Hematopoietic multipotent progenitor cell treated with erythropoietin and hydrocortisone succinate and interleukin-3 and kit ligand, for 4 days (in vitro differentiated cells): ENCODE data around the gene CILP2.

ENCODE experiments used
- DNase-seq: peaks from one replicate; pipeline ENCODE4 v3.0.0-alpha.2; 2015

CILP2 gene

DNA sequence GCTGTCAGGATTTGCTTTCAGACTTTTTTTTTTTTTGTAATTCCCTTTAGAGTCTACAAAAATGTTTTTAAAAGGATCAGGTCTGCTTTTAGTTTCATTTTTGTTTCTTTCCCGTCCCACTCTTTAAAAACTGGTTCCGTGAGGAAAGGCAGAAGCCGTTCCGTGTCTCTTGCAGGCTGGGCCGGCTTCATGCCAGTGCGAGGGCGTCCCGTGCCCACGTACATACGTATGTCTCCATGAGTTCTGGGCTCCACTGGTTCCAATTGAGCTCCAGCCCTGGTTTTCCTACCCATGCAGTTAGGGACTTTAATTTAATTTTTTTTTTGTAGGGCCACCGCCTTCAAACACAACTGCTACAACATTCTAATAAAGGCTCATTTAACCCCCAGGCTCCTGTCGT is 31.5 kb upstream of the CILP2 start:
- no peak for DNase-seq

DNA sequence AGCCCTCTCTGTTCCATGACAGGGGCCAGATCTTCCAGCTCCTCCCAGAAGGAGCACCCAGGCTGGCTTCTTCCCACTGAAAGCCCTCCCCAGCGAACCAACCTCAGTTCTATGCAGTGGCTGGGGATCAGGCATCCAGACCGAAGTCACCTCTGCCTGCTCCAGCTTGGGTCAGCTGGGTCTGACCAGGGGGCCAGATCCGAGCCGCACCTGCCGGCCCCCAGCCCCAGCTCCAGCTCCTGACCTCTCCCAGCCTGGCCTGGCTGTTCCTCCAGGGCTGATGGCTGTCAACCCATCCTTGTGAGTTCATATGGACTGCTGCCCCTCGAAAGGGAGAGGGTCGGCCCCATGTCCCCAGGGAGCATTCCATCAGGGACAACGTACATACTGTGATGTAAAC is 30.7 kb upstream of the CILP2 start:
- DNase-seq, result no peak

DNA sequence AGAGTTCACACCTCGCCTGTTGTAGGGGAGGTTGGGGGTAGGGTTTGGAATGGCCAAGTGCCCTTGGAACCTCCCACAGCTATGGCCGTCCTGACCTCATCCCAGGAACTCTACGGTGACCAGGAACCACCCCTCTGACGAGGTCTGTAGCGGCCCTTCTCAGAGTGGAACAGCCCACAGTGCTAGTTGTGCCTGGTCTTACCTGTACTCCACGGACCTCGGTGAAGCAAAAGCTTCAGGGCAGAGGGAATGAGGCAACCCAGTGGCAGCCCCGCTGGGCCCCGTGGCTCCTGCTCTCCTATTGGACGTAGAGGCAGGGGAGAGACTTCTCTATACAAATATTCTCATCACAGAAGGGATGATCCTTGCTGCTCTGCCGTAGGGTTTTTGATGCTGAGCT is 29.8 kb upstream of the CILP2 start:
- no peak for DNase-seq

GRCh38 chr19:19510432-19510831 is 27.6 kb upstream of the CILP2 start:
- no peak for DNase-seq

- no peak for DNase-seq
Observed at GRCh38 chr19:19513682-19514081, 24.4 kb upstream of the CILP2 start.

GRCh38 chr19:19514215-19514657 is 23.8 kb upstream of the CILP2 start:
- peak; percentile 46 for DNase-seq

DNA sequence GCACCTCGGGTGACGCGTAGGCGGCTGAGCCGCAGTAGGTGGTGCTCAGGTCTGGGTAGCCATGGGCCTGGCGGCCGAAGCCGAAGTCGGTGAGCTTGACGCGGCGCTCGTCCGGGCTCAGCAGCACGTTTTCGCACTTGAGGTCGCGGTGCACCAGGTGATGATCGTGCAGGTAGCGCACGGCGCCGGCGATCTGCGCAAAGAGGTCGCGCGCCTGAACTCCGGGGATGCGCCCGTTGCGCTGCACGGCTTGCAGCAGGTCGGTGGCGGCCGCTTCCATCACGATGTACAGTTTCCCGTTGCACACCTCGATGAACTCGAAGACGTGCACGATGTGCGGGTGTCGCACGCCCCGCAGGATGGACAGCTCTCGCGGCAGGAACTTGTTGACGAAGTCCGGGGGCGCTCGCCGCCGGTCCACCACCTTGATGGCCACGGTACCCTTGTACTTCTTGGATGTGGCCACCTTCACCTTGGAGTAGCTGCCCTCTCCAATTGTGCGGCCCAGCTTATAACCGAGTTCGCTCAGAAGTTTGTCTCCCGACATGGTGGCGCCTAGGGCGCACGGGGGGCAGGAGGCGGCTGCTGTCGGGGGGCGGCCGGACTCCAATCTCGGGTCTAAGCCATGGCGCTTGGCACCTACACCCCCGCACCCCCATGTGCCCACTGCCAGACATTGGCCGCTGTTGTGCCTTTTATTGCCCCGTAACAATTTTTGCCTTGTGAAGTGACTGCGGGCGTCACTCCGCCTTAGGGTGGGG is 23.0 kb upstream of the CILP2 start, which contains the start of gene TSSK6:
TSS of gene TSSK6 (minus strand) at position 668 of the 761 bp plus-strand sequence. CDS start at position 547, 121 bp downstream.
- DNase-seq, result no peak

- DNase-seq, result peak; percentile 96
Observed at GRCh38 chr19:19515642-19516519, 22.2 kb upstream of the CILP2 start, which contains the start of gene NDUFA13. Gene NDUFA13, plus strand, starts transcription at chr19:19516225. Its CDS starts 14 bp downstream, at chr19:19516239.

- no peak for DNase-seq
Observed at GRCh38 chr19:19517235-19517619, 20.8 kb upstream of the CILP2 start.

GRCh38 chr19:19520989-19521388 is 17.1 kb upstream of the CILP2 start:
- DNase-seq, result no peak

- no peak for DNase-seq
Observed at GRCh38 chr19:19523177-19523576, 14.9 kb upstream of the CILP2 start.

DNA sequence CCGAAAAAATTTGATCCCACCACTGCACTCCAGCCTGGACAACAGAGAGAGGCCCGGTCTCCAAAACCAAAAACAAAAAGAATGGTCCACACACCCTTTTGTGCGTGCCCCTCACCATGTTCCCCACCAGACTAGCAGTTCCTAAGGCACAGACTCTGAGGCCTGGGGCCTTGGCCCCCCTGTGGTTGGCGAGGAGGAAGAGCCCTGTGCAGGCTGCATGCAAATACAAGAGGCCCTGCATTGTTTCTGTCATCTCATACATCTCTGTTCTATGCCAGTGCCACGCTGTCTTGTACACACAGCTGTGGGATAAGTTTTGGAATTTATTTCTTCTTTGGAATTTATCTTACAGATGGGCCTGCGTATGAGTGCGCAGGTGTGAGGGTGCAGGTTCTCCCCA is 14.0 kb upstream of the CILP2 start:
- DNase-seq, result no peak

- DNase-seq, result no peak
Observed at GRCh38 chr19:19525611-19526380, 12.3 kb upstream of the CILP2 start.

- peak; percentile 46 for DNase-seq
Observed at GRCh38 chr19:19526581-19527370, 11.3 kb upstream of the CILP2 start.

- DNase-seq, result no peak
Observed at GRCh38 chr19:19527371-19527656, 10.8 kb upstream of the CILP2 start.

- no peak for DNase-seq
Observed at GRCh38 chr19:19527674-19528625, 10.1 kb upstream of the CILP2 start.

DNA sequence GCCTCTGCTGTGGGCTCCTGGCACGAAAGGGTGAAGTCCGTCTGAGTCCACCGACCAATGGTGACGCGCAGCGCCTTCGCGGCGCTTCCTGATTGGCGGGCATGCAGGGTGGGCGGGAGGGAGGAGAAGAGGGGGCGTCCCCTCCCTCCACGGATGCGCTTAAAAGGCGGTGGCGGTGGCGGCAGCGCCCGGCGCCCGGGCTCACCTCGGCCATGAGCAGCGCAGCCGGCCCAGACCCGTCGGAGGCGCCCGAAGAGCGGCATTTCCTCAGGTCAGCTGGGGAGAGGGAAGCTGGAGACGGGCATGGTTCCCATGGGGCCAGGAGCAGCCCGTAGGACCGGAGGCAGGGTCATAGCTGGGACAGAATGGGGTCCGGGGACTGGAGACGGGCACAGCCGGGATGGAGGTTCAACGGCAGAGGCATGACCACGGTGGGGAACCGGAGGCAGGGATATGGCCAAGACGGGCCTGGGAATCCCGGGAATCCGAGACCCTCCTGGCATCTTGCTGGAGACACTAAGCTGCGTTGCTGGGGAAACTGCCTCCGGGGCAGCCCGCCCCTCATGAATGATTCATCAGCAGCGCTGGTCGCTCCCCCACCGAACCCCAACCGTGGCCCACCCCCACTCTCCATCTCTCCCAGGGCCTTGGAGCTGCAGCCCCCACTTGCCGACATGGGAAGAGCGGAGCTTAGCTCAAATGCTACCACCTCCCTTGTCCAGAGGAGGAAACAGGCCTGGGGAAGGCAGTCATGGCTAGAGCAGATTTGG is 9.2 kb upstream of the CILP2 start, which contains the start of gene YJEFN3:
TSS of gene YJEFN3 (plus strand) at position 191 of the 770 bp plus-strand sequence. CDS start at position 213, 22 bp downstream.
- DNase-seq, result no peak

DNA sequence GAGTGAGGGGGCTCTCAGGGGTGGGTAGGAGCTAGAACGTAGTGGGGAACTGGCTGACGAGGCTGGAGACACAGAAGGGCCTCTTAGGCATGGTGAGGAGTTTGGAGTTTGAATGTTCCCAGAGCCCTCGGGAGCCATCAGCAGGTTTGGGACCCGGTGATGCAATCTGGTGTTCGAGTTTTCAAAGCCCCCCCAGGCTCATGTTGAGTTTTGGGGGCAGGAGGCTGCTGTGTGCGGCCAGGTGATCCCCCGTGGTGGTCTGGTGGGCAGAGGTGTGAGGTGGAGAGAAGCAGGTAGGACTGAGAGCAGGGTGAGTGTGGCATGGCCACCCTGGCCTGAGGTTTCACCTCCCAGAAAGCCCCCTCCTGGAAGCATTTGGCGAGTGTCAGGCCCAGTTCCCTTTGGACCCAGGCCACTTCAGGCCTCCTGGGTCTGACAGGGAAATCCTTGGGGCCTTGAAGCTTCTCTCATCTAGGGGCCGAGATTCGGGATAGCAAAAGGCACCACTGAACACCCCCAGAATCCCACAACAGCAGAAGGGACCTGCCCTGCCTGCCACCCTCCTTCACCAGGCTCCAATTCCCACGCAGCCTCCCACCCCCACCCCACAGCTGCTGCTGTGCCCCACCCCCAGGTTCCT is 8.2 kb upstream of the CILP2 start:
- no peak for DNase-seq

GRCh38 chr19:19530423-19530804 is 7.7 kb upstream of the CILP2 start:
- no peak for DNase-seq

DNA sequence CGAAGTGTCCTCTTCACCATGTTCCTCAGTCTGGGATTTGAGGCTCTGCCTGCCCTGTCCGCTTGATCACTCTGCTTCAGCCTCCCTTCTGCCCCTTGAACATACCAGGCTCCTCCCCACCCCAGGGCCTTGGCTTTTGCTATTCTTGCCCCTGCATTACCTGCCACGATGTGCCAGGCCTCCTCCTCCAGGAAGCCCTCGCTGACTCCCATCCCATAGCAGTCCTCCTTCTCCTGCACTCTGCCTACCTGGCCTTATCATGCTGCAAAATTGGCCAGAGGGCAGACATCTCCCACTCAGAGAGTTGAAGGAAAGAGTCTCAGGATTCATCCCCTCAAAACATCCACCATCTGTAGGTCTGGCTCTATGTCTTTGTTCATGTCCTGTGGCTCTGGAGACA is 7.2 kb upstream of the CILP2 start:
- no peak for DNase-seq
